ENCODE results near the gene TEC. TPM values are rescaled to one million over a fixed set of nuclear protein-coding genes. Genes with fewer than 3 reads are reported as not detected.

Gene TEC
- total and polyA plus RNA-seq, 9 donors, result 0.43 to 4.0 (median 1.4) TPM

DNA sequence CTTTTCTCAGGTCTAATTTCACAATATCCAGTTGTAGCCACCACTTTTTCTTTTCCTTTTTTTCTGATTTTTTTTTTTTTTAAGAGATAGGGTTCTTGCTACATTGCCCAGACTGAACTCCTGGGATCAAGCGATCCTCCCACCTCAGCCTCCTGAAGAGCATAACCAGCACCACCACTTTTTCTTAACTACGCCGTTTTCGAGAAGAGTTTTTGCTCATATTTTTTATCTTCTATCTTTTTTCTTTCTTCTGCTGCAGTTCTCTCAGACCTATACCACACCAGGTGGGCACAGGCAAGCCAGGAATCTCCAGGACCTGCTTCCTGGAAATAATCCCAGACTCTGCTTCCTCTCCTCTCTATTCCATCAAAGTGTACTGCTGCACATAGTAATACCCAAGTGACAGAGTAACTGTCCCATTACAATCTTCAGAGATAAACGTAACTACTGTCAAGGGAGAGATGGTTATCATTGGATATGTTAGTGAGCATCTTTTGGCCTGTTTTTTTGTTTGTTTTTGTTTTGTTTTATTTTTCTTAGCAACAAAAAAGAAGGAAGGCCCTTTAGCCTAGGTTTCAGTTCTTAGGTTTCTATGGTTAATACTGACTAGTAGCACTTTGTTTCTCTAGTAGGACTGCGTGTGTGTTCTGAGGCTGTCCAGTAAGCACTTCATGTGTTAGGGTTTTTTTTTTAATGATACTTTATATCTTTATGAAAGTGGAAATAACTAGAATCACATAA, 76.4 kb downstream of the TEC start:
- no peaks in the 10 kb centered on the region for H3K9me3 ChIP-seq
- no peak overlapping the region for H3K4me3 ChIP-seq
- intact Hi-C loops (cut with DNase I), result no loop called here
- H3K27me3 ChIP-seq, result no peaks in the 10 kb centered on the region
- H3K36me3 ChIP-seq, result no peaks in the 10 kb centered on the region
- WGBS, 3 donors, result 85 to 93% (median 89%) methylated on average over 6 of the region's 6 CpGs
- H3K27ac ChIP-seq, result no peak overlapping the region
- no peaks in the 10 kb centered on the region for H3K4me1 ChIP-seq (ENCODE audit: insufficient read depth)
- no peak for DNase-seq
- TF ChIP-seq CTCF (IDR thresholded peaks at IDR 0.05), result no peak
- TF ChIP-seq POLR2A (IDR thresholded peaks at IDR 0.05), result no peak
- TF ChIP-seq EP300 (IDR thresholded peaks at IDR 0.05), result no peak

DNA sequence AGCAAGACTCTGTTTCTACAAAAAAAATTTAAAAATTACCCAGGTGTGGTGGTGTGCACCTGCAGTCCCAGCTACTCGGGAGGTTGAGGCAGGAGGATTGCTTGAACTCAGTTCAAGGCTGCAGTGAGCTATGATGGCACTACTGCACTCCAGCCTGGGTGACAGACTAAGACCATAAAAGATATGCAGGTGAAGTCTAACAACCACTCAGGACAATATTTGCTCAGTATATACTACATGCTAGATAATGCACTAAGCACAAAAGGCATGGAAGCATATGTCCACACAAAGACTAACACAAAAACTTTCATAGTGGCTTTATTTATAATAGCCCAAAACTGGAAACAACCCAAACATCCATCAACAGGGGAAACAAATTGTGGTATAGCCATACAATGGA, 77.9 kb downstream of the TEC start:
- Histone ChIP-seq H3K4me1 (ENCODE audit: insufficient read depth) (no peaks in the 10 kb centered on the region), H3K9me3 (no peaks in the 10 kb centered on the region), H3K36me3 (no peaks in the 10 kb centered on the region), H3K27me3 (no peaks in the 10 kb centered on the region), H3K27ac (no peak overlapping the region), H3K4me3 (no peak overlapping the region)
- DNase-seq, result no peak
- intact Hi-C loops (cut with DNase I), result no loop called here
- WGBS, 3 donors, result 85% methylated on average over 1 of the region's 1 CpG
- no peak for TF ChIP-seq EP300 (IDR thresholded peaks at IDR 0.05)
- TF ChIP-seq POLR2A (IDR thresholded peaks at IDR 0.05), result no peak
- no peak for TF ChIP-seq CTCF (IDR thresholded peaks at IDR 0.05)

DNA sequence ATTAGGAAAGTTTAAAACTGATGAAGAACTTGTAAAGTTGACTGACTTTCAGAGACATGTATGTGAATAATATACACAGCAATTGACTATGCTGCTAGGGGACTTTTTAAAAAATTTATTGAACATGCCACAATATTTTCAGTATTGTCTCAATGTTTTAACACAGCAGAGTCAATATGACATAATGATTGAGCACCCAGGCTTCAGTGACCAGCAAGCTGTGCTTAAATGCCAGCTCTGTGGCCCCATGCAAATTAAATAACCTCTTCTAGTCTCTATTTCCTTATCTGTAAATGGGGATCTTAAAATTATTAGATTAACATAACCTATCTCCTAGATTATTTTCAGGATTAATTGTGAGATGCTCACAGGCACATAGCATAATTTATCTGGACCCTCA, 78.8 kb downstream of the TEC start:
- intact Hi-C loops (cut with DNase I), result no loop called here
- Histone ChIP-seq H3K36me3 (no peaks in the 10 kb centered on the region), H3K27ac (no peak overlapping the region), H3K4me1 (ENCODE audit: insufficient read depth) (no peaks in the 10 kb centered on the region), H3K9me3 (no peaks in the 10 kb centered on the region), H3K4me3 (no peak overlapping the region), H3K27me3 (no peaks in the 10 kb centered on the region)
- TF ChIP-seq EP300 (IDR thresholded peaks at IDR 0.05) (no peak), CTCF (IDR thresholded peaks at IDR 0.05) (no peak), POLR2A (IDR thresholded peaks at IDR 0.05) (no peak)
- no peak for DNase-seq

DNA sequence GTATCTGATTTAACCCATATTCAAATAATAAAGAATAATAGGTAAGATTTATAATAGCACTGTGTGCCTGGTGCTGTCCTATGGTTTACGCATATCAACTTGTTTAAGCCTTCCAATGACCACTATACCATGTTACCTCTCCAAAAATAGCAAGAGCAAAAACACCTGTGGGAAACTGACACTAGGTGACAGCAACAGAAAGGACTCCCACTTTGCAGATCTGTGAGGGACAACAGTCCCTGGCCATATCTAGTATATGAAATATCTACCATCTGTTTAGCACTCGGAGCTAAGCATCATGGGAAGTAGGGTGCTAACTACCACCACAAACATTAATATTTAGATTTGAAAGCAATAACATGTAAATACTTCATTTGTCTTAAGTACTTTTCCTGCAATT, 79.9 kb downstream of the TEC start:
- intact Hi-C loops (cut with DNase I), result no loop called here
- no peak for DNase-seq

More for the DNA sequence above, 79.9 kb downstream of the TEC start:
- Histone ChIP-seq H3K4me3 (no peak overlapping the region), H3K27me3 (no peaks in the 10 kb centered on the region), H3K9me3 (no peaks in the 10 kb centered on the region), H3K4me1 (ENCODE audit: insufficient read depth) (no peaks in the 10 kb centered on the region), H3K36me3 (no peaks in the 10 kb centered on the region), H3K27ac (no peak overlapping the region)
- 37 to 93% (median 41%) methylated on average over 2 of the region's 2 CpGs for WGBS, 3 donors
- TF ChIP-seq POLR2A (IDR thresholded peaks at IDR 0.05), result no peak
- TF ChIP-seq CTCF (IDR thresholded peaks at IDR 0.05), result no peak
- TF ChIP-seq EP300 (IDR thresholded peaks at IDR 0.05), result no peak
